Astrocyte of the spinal cord (primary cell): Measurements from ENCODE around the gene HMGXB3.
"Not testable (repeated sequence)": the region's sequence is repeated elsewhere in the genome, so short reads cannot be mapped to it uniquely, and the experiment has no call there.

Experiments
- DNase-seq: peaks from one replicate; pipeline ENCODE4 v3.0.0; 2011; ENCODE audit warnings: low read depth, low spot score
- H3K4me3 ChIP-seq: 2 replicates; pipeline ENCODE4 v1.5.1; 2011; ENCODE audit warnings: low read depth, mild to moderate bottlenecking, low read length, moderate library complexity
- CTCF ChIP-seq: IDR thresholded peaks from 2 replicates; pipeline ENCODE4 v1.5.1; 2012; ENCODE audit warnings: low read depth, mild to moderate bottlenecking, low read length, inconsistent platforms
- in situ Hi-C: cut with HindIII; loops from 2 replicates; pipeline ENCODE4 v1.10.0; 2017; ENCODE audit warnings: low sequenced_read_pairs

HMGXB3 gene

DNA sequence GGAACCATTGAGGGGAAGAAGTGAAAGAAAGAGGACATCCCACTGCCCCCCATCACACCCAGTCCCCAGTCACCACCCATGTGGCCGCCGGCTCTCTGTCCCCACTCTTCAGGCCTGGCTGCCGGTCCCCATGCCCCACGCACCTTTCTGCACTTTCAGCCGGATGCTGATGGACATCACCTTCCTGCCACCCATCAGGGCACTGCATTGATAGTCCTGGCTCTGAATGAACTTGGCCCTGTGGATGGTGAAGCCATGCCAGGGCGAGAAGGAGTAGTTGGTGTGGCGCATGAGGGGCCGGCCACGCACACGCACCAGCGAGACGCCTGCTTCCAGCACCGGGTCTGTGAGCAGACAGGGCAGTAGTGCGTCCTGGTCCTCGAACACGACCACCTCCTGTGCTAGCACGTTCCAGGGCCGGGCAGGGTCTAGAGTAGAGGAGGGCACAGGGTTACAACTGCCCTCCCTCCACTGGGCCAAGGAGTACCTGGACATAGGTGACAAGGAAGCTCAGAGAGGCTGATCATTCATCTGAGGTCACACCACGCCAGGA lies 79.4 kb downstream of the HMGXB3 start:
- no peak for DNase-seq
- in situ Hi-C loops = no loop called here
- no peak for TF ChIP-seq CTCF
- no peak overlapping the region for H3K4me3 ChIP-seq

GRCh38 chr5:150080696-150081435 lies 80.3 kb downstream of the HMGXB3 start:
- no peak overlapping the region for H3K4me3 ChIP-seq
- TF ChIP-seq CTCF = no peak
- in situ Hi-C loops = no loop called here
- no peak for DNase-seq

GRCh38 chr5:150081541-150082283 lies 81.2 kb downstream of the HMGXB3 start:
- in situ Hi-C loops = no loop called here
- H3K4me3 ChIP-seq = no peak overlapping the region
- DNase-seq = no peak
- TF ChIP-seq CTCF = no peak

- no peak for TF ChIP-seq CTCF
- in situ Hi-C loops = no loop called here
- DNase-seq = no peak
- no peak overlapping the region for H3K4me3 ChIP-seq
Measured at GRCh38 chr5:150082374-150082773, 81.8 kb downstream of the HMGXB3 start.

GRCh38 chr5:150082889-150083288 lies 82.3 kb downstream of the HMGXB3 start:
- DNase-seq = no peak
- no peak overlapping the region for H3K4me3 ChIP-seq
- in situ Hi-C loops = no loop called here
- no peak for TF ChIP-seq CTCF

DNA sequence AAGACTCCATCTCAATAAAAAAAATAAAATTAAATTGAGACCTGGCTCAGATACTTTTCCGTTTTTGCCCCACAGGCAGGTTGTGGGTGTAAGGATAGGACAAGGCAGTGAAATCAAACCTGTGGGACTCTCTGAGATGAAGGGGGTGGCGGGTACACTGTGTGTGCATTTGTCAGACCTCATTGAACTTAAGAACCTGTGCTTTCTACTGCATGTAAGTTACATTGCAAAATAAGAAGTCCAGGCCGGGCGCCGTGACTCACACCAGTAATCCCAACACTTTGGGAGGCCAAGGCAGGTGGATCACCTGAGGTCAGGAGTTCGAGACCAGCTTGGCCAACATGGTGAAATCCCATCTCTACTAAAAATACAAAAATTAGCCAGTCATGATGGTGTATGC lies 84.2 kb downstream of the HMGXB3 start:
- DNase-seq, H3K4me3 ChIP-seq, in situ Hi-C loops: not testable (repeated sequence)

DNA sequence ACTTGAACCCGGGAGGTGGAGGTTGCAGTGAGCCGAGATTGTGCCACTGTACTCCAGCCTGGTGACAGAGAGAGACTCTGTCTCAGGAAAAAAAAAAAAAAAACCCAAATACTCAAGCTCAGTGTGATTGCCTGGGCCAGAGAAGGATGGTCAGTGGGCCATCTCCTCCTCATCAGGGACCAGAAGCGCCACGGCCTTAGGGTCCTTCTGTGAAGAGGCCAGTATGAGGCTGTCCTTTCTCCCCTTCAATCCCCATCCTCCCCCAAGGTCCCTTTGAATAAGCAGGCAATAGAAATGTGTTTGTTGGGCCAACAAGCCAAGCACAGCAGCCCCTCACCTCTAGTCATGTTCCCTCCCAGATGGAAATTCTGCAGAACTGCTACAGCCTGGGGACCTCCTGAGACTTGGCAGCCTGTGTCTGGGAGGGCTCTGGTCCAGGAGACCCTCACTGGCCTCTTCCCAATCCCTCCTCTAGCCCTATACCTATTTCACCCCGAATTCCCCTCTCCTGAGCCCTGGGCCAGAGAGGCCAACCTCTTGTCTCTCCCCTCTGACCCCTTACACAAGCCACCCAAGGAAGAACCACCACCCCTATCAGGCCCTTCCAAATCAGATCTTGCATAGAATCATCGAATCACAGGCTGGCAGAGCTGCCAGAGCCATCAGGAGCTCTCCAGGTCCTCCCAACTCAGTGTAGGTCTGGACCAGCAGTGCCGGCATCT lies 84.8 kb downstream of the HMGXB3 start:
- no peak for TF ChIP-seq CTCF
- H3K4me3 ChIP-seq = no peak overlapping the region
- in situ Hi-C loops = no loop called here
- no peak for DNase-seq
